HG03095 (cell line): ENCODE data around the gene PHPT1.
"Not testable (repeated sequence)": the region's sequence is repeated elsewhere in the genome, so short reads cannot be mapped to it uniquely, and the experiment has no call there.

Experiments
- ATAC-seq: cut with Tn5 transposase; IDR thresholded peaks from one replicate; pipeline ENCODE4 v1.9.1; 2021; ENCODE audit warnings: moderate library complexity; ENCODE audit not compliant: unreplicated experiment

PHPT1 gene

DNA sequence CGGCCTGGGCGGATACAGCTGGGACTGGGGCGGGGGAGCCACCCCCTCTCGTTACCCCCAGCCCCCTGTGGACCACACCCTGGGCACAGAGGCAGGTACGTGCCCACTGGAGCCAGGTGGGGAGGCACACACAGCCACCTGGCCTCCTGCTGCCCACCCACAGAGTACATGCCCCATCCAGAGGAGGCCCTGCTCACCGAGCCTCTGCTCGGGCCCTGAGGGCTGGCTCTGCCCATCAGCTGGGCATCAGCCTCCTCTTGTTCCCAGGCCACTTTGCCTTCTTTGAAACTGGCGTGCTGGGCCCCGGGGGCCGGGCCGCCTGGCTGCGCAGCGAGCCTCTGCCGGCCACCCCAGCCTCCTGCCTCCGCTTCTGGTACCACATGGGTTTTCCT lies 9.2 kb downstream of the PHPT1 start:
- ATAC-seq, result no peak

DNA sequence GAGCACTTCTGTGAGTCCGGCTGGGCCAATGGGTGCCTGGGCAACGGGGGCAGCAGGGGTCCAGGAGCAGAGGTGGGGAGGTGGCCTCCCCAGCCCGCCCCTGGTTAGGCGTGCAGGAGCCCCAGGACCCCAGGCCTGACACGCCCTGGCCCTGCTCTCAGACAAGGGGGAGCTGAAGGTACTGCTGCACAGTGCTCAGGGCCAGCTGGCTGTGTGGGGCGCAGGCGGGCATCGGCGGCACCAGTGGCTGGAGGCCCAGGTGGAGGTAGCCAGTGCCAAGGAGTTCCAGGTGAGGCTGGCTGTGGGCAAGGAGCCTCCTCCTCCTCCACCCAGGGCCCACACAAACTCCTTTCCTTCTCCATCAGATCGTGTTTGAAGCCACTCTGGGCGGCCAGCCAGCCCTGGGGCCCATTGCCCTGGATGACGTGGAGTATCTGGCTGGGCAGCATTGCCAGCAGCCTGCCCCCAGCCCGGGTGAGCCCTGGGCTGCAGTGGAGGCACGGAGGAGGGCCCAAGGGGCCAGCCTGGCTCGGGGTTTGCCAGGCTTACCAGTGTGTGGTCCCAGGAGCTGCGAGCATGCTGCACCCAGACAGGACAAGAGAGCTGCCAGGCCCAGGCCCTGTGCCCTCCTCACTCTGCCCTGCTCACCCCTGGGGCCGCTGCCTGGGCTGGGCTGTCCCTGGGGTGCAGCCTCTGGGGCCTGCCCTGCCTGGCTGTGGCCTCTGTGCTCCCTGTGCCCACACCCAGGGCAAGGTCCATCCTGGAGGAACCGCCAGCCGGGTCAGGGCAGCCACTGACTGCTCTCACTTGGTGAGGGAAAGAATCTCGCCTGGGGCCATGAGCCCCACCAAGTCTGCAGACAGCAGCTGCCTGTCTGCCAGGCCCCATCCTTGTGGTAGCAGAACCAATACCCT lies 9.9 kb downstream of the PHPT1 start:
- no peak for ATAC-seq

DNA sequence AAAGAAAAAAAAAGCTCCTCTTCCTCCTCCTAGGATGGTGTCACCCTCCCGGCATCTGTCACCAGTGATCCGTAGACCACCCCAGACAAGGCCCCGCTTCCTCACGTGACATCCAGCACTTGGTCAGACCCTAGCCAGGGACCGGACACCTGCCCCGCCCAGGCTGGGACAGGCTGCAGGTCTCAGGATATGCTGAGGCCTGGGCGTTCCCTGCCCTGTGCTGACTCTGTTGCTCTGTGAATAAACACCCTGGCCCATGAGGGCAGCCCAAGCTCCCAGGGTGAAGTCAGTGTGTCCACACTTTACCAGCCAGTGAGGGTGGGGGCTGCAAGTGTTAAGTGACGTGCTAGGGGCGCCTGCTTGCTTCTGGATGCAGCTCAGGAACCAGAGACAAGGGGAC lies 11.3 kb downstream of the PHPT1 start:
- ATAC-seq, result no peak

DNA sequence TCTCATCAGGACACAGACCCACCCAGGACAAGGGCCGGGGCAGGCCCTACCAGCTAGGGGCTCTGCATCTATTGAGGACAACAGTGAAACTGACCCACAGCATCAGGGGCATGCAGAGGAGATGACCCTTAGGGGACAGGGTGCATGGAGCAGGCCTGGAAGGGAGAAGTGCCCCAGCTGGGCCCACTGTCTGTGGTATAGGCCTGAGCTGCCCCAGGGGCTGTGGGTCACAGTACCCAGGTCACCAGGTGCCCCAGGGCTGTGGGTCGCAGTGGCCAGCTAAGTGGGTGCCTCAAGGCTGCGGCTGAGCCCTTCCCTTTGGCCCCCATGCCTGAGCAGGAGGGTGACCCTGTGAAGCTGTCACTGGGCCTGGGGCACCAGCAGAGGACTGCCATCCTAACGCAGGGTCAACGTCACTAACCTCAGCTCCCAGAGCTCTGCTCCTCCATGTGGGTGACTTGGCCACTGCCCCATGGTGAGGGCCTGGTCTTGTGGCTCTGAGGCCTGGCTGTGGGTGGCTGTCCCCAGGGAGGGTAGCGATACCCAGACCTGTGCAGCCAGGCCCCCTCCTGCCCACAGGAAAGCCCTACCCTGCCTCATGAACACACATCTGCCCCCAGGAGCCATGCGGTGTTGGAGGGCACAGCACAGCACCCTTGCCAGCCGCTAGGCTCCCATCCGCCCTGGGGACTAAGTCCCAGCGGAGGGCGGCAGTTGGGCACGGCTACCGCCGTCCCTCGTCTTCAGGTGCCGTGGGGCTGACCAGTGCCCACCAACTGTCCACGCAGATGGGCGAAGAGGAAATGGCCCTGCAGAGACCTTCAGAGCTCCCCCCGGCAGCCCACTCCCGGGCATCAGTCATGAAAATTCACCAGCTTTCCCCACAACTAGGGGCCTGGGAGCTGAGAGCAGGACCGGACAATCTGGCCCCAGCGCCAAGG lies 12.0 kb downstream of the PHPT1 start:
- no peak for ATAC-seq

DNA sequence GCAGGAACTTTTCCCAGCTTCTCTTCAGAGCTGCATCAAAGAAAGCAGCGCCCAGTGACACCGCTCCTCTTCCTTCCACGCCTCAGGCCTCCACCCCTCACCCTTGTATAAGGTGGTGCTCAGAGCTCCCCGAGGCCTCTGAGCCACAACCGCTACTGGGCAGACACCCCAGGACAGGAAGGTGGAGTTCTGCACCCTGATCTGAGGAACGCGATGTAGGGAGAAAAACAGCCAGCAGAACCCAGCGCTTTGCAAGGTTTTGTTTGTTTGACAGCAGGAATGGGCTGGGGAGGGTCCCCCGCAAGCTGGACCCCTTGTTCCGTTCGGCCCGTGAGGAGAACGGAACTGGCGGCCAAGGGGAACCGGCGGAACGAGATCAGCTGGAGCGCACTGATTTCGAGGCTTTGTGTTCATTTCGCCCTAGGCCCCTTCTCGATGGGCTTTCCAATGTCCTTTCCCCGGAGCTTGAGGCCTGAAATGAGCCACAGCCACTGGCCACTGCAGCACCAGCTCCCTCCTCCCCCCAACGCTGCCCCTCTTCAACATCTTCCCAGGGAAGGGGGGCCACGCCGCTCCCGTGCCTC lies 12.8 kb downstream of the PHPT1 start:
- ATAC-seq, result no peak

DNA sequence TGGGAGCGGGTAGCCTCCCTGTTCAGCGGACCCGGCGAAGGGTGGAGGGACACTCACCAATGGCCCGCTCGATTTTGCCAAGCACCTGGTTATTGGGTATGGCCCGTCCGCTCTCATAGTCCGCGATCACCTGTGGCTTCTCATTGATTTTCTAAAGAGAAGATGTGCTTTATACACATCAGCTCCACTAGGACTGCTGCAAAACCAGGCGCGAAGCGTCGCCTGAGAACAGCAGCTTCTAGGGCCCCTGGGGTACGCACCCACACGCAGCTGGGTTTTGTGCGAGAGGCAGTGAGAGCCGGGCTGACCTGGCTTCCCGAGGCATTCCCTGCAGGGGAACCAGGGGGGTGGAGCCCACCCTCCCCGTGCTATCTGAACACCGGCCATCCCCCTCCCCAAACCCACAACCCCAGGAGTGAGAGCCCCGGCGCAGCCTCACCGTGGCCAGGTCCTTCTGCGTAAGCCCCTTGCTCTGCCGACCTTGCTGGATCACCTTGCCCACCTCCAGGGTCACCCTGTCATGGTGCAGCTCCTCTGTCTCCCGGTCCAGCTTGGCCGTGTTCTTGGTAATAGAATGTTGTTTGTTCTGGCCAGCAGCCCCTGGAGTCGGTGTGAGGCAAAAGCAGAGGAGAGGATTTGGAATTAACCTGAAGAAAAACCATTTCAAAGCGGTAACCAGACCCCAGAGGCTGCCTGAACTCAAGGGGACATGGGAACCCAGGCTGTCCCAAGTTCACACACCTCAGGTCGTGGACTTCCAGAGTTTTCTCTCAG lies 13.8 kb downstream of the PHPT1 start:
- ATAC-seq, result no peak

DNA sequence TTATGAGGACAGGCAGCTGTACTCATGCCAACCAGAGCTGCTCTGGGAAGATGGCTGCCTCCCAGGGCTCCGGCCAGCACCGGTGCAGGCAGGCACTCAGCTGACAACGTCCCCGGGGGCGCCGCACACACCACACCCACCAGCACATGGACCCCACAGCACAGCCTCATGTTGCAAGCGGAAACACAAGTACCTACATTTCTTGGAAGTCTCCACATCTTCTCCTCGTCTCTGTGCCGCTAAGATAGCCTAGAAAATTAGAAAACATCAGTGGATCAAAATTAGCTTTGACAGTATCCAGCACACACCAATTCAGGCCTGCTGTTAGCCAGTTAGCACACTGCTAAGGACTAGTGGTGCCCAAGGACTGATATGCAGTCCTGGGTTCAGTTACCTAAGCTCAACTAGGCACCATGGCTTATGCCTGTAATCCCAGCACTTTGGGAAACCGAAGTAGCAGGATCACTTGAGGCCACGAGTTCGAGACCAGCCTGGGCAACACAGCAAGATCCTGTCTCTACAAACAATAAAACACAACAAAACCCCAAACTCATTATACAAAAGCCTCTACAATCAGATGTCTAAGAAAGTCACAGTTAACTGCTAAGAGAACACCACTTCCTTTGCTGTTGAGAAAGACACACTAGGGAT lies 14.5 kb downstream of the PHPT1 start:
- ATAC-seq, result no peak

DNA sequence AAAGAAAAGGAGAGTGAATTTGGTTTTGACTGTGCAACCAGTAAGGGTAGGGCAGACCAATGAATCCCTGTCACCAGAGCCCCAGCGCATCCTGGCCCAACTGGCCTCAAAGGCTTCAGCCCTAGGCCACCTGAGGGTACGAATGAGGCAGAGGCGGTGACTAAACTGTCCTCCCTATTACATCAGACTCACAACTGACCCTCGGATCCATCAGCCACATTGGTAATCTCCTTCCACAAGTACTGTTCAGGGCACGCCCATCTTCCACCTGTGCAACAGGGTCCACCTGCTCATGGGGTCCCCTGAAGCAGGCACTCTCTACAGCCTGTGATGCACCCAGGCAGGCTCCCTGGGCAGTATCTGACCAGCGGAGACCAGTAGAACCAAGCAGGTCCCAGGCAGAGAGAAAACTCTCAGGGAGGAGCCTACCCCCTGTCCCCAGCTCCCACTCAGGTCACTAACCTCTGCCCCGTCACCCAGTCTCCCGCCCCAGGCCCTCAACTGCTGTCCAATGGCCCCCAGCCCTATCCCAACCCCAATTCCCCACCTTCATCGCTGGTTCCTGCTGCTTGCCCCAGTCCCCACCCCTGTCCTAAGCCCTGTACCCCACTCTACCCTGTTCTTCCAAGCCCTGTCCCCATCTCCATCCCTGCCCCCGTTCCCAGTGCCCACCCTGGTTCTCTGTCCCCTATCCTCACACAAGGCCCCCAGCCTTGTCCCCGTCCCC lies 16.0 kb downstream of the PHPT1 start:
- ATAC-seq, result no peak

DNA sequence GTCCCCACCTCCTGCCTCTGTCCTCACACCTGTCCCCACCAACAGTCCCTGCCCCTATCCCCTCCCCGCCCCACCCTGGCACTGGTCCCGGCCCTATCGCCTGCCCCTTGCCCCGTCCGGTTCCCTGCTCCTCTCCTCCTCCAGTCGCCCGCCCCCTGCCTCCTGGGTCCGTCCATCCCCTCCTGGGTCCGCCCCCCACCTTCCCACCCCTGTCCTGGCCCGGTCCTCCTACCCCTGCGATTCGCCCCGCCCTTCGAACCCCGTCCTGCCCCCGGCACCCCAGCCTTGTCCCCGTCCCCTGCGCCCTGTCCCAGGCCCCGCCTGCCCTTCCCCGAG lies 16.5 kb downstream of the PHPT1 start:
- no peak for ATAC-seq

DNA sequence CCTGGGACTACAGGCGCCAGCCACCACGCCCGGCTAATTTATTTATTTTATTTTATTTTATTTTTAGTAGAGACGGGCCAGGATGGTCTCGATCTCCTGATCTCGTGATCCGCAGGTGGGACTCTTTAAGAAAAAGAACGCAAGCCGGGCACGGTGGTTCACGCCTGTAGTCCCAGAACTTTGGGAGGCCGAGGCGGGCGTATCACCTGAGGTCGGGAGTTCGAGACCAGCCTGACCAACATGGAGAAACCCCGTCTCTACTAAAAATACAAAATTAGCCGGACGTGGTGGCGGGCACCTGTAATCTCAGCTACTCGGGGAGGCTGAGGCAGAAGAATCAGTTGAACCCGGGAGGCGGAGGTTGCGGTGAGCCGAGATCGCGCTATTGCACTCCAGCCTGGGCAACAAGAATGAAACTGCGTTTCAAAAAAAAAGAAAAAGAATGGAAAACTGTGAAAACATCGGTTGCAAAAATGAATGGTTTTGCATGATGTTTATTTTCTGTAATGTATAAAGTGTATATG lies 17.8 kb downstream of the PHPT1 start:
- not testable (repeated sequence) for ATAC-seq

DNA sequence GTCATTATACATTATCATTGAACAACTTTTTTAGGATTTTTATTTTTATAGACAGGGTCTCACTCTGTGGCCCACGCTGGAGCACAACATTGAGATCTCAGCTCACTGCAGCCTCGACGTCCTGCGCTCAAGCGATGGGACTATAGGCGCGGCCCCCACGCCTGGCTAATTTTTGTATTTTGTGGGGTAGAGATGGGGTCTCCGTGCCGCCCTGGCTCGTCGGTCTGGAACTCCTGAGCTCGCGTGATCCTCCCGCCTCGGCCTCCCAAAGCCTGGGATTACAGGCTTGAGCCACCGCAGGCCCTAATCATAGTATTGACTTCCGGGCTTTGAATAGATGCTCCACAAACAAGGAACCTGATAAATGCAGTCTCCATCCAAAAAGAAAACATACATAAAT lies 18.3 kb downstream of the PHPT1 start:
- no peak for ATAC-seq

DNA sequence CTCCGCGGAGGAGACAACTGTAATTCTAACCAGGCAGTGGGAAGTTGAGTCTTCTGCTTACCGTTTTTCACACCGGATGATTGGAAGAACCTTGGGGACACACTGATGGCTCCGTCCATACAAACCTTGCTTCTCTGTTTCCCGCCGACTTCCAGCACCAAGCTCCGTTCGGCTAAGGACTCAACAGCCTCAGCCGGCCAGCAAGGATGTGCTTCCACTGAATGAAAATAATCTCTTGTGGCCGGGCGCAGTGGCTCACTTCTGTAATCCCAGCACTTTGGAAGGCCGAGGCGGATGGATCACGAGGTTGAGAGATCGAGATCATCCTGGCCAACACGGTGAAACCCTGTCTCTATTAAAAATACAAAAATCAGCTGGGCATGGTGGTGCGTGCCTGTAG lies 18.7 kb downstream of the PHPT1 start:
- no peak for ATAC-seq

DNA sequence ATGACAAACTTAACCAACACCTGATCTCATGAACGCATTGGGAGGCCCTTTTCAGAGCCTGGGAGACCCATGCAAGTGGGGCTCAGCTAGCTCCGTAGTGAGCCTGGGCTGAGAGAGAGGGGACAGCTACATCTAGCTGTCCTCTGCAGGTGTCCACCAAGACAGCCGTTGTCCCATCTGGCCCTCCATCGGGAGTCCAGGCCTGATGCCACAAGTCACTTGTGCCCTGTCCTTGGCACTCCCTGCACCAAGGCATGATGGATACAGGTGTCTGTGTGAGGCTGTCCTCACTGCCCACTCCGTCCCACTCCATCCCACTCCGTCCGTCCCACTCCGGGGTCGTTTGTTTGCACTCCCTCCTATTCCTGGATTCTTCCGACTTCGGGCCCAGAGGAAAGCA lies 19.4 kb downstream of the PHPT1 start:
- ATAC-seq, result no peak

DNA sequence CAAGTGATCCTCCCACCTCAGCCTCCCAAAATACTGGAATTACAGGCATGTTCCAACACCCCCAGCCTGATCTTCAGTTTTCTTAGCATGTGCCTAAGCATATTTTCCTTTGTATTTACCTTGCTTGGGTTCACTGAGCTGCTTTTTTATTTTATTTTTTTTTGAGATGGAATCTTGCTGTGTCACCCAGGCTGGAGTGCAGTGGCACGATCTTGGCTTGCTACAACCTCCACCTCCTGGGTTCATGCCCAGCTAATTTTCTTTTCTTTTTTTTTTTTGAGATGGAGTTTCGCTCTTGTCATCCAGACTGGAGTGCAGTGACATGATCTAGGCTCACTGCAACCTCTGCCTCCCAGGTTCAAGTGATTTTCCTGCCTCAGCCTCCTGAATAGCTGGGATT lies 20.4 kb downstream of the PHPT1 start:
- ATAC-seq, result not testable (repeated sequence)

DNA sequence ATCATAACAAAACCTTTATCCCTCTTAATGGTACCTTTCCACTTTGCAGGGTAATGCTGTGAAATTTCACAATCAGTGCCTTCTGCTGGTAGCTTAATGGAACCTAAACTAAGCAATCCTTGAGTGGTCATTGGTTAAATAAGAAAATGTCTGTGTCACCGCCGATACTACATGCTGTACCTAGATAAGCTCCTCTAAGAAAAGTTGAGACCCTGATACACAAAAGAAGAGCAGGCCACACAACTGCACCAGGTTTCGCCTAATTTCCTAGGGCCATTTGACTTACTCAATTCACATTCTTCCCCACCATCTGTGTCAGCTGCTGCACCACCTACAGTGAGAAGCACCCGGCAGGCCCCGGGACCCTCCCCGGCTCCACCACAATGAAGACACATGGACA lies 25.9 kb downstream of the PHPT1 start:
- ATAC-seq, result no peak

DNA sequence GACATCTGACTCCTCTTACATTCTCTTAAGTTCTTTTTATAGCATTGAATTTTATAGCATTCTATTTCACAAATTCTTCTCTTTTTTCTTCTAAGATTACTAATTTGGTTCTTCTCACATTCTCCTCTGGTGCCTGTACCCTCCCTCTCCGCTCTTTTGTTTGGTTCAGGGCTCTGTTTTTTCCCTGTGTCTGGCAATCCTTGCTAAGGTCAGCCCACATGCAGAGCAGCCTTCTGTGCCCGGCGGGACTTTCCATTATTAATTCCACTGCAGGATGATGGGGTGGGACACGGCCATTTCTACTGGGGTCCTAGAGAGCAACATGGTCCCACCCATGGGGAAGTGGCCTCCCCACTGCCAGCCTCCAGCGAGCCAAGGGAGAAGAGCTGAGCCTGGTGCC lies 27.3 kb downstream of the PHPT1 start:
- ATAC-seq, result no peak

DNA sequence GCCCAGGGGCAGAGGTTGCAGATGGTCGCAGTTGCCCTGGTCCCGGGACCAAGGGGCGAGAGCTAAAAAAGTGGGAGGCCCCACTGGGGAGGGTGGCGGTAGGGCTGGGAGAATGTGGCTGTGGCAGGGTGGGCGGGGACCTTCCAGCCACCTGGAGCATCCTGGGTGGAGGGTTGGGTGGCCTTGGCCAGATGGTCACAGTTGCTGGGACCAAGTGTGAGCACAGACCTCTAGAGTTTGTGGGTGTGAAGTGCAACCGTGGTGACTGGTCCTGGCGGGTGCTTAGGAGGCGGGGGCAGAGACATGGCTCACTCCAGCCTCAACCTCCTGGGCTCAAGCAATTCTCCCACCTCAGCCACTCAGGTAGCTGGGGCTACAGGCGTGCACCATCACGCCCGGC lies 31.4 kb downstream of the PHPT1 start:
- no peak for ATAC-seq

DNA sequence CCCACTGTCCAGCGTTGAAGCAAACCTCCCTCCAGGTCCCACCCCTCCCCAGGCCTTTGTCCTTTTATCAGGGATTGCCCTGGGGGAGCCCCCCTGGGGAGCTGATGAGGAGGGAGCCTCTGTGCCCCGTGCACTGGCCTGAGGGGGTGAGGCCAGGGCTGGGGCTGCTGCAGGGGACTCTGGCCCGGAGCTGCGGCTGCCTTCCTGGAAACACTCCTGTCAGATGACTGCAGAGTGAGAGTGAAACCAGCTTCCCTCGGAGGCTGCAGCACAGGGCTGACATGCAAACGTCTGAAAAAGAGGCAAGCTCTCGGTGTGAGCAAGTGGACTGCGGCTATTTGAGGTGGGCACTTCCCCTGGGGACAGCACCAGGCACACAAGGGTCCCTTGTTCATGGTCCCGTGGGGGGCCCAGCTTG lies 32.5 kb downstream of the PHPT1 start:
- ATAC-seq, result no peak

DNA sequence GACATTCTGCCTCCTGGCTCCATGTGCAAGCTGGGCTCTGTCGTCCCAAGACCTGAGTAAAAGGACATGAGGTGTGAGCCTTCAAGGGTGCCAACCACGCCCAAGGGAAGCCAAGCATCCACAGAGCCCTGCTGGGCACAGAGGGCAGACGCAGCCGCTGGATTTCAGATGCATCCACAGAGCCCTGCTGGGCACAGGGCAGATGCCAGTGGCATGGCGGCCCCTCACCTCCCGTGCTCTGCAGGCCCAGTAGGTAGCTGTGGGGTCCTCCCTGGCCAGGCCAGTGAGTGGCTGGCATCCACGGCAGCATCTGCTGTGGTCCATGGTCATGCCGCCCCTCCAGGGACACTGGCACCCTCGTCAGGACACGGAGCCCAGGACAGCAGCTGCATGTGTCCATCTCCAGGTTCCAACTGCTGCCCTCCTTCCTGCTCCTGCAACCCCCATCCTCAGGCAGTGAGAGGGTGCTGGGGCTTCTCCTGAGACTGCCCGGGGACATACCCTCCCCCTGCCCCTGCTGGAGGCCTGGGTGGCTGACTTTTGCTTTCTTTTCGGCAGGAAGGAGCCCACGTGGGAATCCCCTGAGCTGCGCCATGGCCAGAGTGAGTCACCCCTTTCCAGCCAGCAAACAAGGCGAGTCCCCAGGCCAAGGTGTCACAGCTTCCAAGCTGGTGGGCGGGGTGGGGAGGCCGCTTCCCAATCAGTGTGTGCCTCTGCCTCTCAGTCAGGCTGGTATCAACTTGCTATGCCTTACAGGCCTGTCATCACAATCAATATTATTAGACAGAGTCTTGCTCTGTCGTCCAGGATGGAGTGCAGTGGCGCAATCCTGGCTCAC lies 33.1 kb downstream of the PHPT1 start:
- no peak for ATAC-seq
